ENCODE results near the gene SBNO1.
"Not testable (repeated sequence)": the region's sequence is repeated elsewhere in the genome, so short reads cannot be mapped to it uniquely, and the experiment has no call there.

Gene SBNO1

DNA sequence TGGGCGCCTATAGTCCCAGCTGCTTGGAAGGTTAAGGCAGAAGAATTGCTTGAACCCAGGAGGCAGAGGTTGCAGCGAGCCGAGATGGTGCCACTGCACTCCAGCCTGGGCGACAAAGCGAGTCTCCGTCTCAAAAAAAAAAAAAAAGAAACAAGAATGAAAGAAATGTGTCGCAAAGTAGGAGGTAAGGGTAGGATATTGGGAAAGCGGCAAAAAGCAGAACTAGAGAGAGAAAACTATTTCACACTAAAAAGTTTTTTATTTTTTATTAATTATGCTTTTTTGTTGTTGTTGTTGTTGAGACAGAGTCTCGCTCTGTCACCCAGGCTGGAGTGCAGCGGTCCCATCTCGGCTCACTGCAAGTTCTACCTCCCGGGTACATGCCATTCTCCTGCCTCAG is 17.7 kb downstream of the SBNO1 start:
- DNase-seq (ENCODE audit: low spot score): no peak

DNA sequence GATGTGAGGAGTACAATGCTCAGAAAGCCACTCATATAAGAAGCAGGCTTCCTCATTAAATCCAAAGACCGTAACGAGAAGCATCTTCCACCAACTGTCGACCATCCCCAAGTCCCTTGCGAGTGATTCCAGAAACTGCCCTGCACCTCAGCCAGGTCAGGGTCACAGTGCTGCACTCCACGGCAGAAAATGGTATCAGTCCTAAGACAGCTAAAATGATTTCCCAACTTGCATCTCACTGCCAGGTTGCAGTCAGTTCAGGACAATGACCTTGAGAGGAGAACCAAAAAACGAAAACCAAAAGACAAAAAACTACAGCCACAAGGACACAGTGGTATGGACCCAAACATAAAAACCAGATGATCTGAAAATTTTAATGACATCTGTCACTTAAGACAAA is 20.6 kb downstream of the SBNO1 start:
- DNase-seq (ENCODE audit: low spot score): no peak

- DNase-seq (ENCODE audit: low spot score): no peak
Measured at GRCh38 chr12:123337070-123337469, 27.6 kb downstream of the SBNO1 start.

GRCh38 chr12:123336530-123336929 is 28.1 kb downstream of the SBNO1 start:
- no peak for DNase-seq (ENCODE audit: low spot score)

DNA sequence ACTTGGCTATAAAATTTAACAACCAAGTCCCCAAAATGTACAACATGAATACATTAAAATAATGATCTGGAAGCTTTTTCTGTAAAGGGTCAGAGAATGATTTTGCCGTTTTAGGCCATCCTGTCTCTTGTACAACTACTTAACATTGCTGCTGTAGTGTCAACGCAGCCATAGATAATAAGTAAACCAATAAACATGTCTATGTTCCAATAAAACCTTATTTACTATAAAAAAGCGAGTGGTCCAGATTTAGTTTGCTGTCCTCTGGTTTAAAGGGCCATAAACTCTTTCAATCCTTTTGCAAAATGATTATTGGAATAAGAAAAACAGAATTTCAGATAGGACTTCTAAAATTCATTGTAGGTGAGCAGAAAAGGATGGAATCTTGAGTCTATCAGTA is 29.2 kb downstream of the SBNO1 start:
- no peak for DNase-seq (ENCODE audit: low spot score)

DNA sequence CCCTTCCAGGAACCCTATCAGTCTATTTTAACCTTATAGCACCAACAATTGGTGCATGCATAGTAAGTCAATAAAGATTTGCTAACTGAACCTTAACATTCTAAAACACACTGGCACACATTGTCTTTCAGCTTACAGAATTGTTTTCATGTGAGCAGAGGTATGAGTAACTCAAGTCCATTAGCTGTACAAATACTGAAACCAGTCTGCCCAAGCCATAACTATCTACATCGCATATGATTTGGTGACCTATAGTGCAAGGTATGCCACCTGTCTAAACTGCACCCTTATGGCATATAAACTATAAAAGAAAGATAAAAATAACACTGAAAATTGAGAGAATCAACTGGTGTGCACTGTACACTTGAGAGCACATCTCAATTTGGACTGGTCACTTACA is 34.8 kb downstream of the SBNO1 start:
- DNase-seq (ENCODE audit: low spot score): no peak

GRCh38 chr12:123319826-123320225 is 44.8 kb downstream of the SBNO1 start:
- no peak for DNase-seq (ENCODE audit: low spot score)

DNA sequence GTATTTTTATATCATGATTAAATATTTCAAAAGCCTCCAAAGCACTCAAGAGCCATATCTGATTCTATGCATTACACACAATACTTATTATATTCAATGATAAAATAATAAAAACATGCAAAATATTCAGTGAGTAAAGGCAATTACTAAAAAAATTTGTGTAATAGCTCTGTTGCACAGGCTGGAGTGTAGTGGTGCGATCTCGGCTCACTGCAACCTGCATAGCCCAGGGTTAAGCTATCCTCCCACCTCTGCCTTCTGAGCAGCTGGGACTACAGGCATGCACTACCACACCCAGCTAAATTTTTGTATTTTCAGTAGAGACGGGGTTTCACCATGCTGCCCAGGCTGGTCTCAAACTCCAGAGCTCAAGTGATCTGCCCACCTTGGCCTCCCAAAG is 45.4 kb downstream of the SBNO1 start:
- DNase-seq (ENCODE audit: low spot score): no peak

DNA sequence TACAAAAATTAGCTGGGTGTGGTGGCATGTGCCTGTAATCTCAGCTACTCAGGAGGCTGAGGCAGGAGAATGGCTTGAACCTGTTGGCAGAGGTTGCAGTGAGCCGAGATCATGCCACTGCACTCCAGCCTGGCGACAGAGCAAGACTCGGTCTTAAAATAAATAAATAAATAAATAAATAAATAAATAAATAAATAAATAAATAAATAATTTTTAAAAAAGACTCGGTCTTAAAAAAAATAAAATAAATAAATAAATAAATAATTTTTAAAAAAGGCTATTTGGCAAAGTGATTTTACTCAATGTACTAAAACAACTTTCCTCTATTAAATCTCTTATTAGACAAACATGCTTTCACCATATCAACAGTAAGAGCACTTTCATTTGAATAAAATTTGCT is 51.6 kb downstream of the SBNO1 start:
- DNase-seq (ENCODE audit: low spot score): not testable (repeated sequence)

DNA sequence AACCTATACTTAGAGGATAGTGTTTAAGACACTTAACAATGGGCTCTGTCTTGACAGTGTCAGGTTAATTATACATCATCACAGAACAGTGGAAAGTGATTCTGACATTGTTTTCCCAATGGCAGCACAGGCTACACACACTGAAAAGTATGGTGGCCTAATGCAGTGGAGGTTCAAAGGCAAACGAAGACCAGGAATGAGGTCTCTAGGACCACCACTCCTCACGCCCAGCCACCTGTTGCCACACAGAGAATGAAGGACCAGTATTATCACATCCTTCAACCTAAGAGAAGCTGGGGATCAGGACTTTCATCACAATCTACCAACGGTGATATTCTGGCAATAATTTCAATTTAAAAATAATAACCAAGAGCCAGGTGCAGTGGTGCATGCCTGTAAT is 58.4 kb downstream of the SBNO1 start:
- DNase-seq (ENCODE audit: low spot score): no peak

- no peak for DNase-seq (ENCODE audit: low spot score)
Measured at GRCh38 chr12:123305136-123305535, 59.5 kb downstream of the SBNO1 start.

- no peak for DNase-seq (ENCODE audit: low spot score)
Measured at GRCh38 chr12:123293178-123293760, 71.4 kb downstream of the SBNO1 start.

GRCh38 chr12:123289911-123290310 is 74.7 kb downstream of the SBNO1 start:
- DNase-seq (ENCODE audit: low spot score): no peak

GRCh38 chr12:123288751-123289346 is 75.8 kb downstream of the SBNO1 start:
- no peak for DNase-seq (ENCODE audit: low spot score)

- DNase-seq (ENCODE audit: low spot score): no peak
Measured at GRCh38 chr12:123286652-123287373, 77.8 kb downstream of the SBNO1 start.

DNA sequence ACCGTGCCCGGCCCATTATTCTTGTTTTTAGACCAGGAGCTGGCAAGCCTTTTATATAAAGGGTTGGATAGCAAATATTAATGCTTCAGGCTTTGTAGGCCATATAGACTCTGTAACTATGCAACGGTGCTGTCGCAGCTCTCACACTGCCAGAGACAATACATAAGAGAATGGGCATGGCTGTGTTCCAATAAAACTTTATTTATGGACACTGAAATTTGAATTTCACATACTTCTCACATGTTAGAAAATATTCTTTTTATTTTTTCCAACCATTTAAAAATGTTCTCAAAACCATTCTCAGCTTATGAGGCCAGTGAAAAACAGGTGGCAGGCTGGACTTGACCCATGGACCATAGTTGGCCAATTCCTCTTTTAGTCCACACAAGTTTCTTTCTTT is 80.0 kb downstream of the SBNO1 start:
- no peak for DNase-seq (ENCODE audit: low spot score)

- DNase-seq (ENCODE audit: low spot score): no peak
Measured at GRCh38 chr12:123283461-123283860, 81.2 kb downstream of the SBNO1 start.

DNA sequence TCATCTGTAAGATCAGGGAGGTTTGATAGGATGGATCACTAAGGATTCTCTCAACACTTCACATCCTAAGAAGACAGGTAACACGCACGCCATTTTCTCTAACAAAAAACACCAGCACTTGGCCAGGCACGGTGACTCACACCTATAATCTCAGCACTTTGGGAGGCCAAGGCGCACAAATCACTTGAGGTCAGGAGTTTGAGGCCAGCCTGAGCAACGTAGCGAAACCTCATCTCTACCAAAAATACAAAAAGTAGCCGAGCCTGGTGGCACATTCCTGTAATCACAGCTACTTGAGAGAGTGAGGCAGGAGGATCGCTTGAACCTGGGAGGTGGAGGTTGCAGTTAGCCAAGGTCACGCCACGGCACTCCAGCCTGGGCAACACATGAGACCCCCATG is 82.5 kb downstream of the SBNO1 start:
- no peak for DNase-seq (ENCODE audit: low spot score)

GRCh38 chr12:123280971-123281370 is 83.7 kb downstream of the SBNO1 start:
- DNase-seq (ENCODE audit: low spot score): no peak

- no peak for DNase-seq (ENCODE audit: low spot score)
Measured at GRCh38 chr12:123278101-123278627, 86.5 kb downstream of the SBNO1 start.

DNA sequence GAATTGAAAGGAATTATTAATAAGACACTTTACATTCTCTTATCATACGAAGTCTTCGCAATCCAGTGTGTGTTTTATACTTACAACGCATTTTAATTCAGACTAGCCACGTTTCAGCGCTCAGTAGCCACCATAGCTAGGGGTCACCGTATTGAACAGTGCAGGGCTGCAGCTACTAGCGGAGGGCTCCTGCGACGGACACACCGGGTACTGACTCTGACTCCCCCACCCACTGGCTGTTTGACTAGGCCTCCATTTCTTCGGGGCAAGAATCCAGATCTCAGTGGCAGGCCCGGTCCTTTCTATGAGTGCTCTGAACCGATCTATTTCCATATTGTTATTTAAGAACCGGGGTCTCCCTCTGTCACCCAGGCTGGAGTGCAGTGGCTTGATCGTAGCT is 91.5 kb downstream of the SBNO1 start:
- no peak for DNase-seq (ENCODE audit: low spot score)

- peak; percentile 94 for DNase-seq (ENCODE audit: low spot score)
Measured at GRCh38 chr12:123271001-123271668, 93.5 kb downstream of the SBNO1 start.
